Epithelial cell of esophagus (primary cell): ENCODE measurements around the gene RAB38.

Experiments
- DNase-seq: peaks from one replicate; pipeline ENCODE4 v3.0.0; 2010; ENCODE audit warnings: low read depth
- H3K4me3 ChIP-seq: 2 replicates; pipeline ENCODE4 v1.5.1; 2011; ENCODE audit warnings: mild to moderate bottlenecking, low read length, control low read depth
- TF ChIP-seq, protein P1 (sequence below): IDR thresholded peaks from 2 replicates; pipeline ENCODE4 v1.5.1; 2011; ENCODE audit warnings: low read depth, mild to moderate bottlenecking, low read length, control low read depth, inconsistent platforms; ENCODE audit not compliant: insufficient read depth; ENCODE audit errors: missing control alignments

The RAB38 gene

DNA sequence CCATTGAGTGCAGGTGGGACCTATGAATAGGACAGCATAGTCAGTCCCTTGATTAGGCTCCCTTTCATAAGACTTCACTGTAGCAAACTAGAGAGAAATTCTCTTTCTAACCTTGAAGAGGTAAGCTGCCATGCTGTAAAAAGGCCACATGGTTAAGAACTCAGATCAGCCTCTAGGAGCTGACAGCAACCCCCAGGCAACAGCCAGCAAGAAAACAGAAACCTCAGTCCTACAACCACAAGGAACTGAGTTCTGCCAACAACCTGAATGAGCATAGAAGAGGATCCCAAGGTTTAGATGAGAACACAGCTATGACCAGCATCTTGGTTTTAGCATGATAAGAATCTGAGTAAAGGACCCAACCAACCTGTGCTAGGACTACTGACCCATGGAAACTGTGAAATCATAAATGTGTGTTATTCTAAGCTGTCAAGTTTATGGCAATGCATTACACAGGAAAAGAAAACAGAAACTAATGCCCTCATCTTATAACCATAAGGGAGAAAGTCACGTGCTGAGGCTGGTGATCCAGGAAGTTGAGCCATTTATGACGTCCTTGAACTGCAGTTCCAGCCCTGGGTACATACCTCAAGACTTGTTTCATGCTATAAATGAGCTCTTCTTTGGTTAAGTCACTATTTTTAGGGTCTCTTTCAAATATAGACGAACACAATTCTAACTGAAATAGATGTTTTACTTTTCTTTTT is 43.3 kb downstream of the RAB38 start:
- TF ChIP-seq, protein P1, sequence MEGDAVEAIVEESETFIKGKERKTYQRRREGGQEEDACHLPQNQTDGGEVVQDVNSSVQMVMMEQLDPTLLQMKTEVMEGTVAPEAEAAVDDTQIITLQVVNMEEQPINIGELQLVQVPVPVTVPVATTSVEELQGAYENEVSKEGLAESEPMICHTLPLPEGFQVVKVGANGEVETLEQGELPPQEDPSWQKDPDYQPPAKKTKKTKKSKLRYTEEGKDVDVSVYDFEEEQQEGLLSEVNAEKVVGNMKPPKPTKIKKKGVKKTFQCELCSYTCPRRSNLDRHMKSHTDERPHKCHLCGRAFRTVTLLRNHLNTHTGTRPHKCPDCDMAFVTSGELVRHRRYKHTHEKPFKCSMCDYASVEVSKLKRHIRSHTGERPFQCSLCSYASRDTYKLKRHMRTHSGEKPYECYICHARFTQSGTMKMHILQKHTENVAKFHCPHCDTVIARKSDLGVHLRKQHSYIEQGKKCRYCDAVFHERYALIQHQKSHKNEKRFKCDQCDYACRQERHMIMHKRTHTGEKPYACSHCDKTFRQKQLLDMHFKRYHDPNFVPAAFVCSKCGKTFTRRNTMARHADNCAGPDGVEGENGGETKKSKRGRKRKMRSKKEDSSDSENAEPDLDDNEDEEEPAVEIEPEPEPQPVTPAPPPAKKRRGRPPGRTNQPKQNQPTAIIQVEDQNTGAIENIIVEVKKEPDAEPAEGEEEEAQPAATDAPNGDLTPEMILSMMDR, result no peak
- no peak for DNase-seq
- no peak overlapping the region for H3K4me3 ChIP-seq

DNA sequence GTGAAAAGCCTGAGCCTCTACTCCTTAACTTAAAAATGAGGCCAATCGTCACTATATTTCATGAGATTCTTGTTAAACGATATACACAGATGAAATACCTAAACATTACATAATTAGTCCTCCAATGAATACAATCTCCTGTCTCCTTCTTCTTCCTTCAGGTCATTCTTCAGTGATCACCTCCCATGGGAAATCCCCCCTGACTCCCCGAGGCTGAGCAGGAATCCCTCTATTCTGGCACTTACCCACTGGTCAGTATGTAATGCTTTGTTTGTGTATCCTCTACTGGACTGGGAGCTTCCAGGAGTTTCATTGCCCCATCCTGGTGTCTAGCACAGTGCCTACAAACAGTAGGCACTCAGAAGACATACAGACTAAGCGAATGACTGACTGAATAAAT is 52.3 kb downstream of the RAB38 start:
- TF ChIP-seq, protein P1, result no peak
- no peak overlapping the region for H3K4me3 ChIP-seq
- no peak for DNase-seq

DNA sequence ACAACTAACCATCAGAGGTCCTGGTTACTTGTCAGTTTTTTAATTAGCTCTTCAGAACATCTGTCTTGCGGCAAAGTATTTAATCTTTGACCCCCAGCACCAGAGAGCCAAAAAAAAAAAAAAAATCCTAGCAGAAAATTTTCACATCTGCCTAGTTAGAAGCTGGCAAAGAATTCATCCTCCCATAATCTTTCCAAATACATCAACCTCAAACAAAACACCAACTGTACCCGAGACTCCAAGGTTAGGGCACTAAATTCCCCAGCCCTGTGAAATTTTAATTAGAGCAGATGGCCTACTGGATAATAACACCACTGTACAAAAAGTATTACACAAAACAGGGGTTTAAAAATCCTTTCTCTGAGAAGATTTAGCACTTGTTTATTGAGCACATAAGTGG is 55.7 kb downstream of the RAB38 start:
- DNase-seq, result no peak
- TF ChIP-seq, protein P1, result no peak
- no peak overlapping the region for H3K4me3 ChIP-seq

DNA sequence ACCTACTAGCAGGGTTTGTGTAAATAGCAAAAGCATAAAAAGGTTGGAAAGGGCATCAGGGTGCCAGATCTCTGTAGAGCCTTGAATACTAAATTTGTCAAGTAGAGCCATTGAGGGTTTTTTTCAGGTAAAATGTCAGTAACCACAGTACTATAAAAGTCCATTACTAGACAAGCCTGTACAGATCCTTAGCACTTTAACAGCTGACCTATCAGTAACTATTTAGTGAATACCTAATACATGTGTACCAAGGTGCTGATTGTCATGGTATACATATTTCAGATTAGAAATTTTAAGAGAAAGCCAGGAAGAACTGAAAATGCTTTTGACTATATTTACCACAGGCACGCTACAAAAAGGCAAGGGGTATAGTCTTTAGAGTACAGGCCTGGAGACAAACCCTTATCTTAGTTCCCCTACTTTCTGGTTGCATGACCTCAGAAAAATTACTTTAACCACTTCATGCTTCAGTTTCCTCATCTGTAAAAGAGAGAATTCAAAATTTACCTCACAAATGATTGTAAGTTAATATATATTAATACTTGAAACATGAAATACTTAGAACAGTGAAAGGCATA is 57.9 kb downstream of the RAB38 start:
- no peak for DNase-seq
- H3K4me3 ChIP-seq, result no peak overlapping the region
- TF ChIP-seq, protein P1, result no peak

DNA sequence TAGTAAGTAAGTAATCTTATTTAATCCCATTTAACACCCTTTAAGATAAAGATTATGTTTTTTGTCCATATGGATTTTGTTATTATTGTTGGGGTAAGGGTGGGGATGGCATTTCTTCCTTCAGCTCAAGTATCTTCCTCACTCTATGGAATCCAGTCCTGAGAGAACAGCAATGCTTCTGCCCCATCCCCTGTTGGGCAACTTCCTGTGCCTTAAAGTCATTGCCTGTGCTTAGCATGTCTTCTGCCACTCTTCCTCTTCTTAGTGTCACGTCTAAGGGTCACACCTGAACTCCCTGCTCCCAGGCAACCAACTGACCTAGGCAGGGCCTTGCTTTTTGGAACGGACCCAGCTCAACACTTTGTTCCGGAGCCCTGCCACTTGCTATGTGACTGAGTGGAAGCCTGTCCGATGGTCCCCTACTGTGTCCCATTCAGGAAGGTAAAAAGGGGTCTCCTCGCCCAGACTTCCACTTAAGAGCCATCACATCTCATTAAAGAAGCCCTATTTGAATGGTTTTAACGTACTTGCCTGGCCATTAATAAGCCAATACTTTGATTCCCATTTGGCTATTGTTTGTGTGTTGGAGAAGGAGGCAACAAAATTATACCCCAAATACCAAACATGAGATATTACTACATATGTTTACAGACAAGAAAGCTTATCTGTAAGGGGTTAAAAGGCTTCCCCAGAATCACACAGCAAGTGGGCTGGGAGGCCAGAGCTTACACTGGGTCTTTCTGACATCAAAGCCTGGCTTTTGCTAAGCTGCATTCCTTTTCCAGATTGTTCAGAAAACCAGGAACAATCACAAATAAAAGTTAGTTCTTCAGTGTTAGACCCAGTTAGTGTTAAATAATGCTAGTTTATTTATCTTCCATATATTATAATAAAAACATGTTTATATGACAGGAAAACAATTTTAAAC is 59.2 kb downstream of the RAB38 start:
- H3K4me3 ChIP-seq, result no peak overlapping the region
- DNase-seq, result no peak

DNA sequence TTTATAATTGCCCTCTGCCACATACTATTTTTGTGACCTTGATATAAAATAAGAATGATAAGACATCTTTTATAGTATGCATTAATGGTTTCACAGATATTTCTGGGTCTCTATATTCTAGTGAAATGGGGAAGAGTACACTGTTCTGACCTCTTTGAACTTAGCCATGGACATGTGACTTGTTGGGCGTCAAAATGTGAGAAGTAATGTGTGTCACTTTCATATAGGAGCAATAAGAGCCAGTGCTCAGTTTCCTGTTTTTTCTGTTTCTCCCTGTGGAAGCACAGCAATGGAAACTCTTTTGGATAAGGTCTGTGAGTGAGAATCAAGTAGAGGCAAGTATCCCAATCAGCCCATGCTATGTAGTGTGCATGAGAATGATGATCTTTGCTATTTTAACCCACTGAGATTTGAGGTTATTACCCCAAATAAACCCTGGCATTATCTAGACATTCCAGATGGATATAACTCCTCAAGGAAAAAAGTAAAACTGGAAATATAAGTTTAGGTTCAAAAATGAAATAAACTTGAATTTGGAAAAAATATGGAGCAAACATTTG is 60.7 kb downstream of the RAB38 start:
- TF ChIP-seq, protein P1, result no peak
- DNase-seq, result no peak
- no peak overlapping the region for H3K4me3 ChIP-seq

More for the DNA sequence above, 59.2 kb downstream of the RAB38 start:
- TF ChIP-seq, protein P1, result no peak
